IMR-90 (cell line): ENCODE results near the gene BRI3BP. TPM values are rescaled to one million over a fixed set of nuclear protein-coding genes. Genes with fewer than 3 reads are reported as not detected.
A peak's percentile ranks its signal among the peaks of the same experiment; 100 is the strongest.

Experiments used
- ATAC-seq: fragments of 200-7000 bp; cut with Tn5 transposase; 2 replicates; pipeline ENCODE4 v1.9.1; 2020; ENCODE audit warnings: low read depth, mild to moderate bottlenecking, moderate library complexity
- BruUV-seq: library from RNA; stranded (reverse); fragments of 400-500 nt; replicated peaks from 2 replicates; lab custom pipeline; 2021; lab: Mats Ljungman, UMichigan
- CTCF ChIA-PET: fragments of 300-600 bp; formaldehyde crosslinking; extraction: SDS; loops from one replicate; lab custom pipeline; 2021; ENCODE audit warnings: antibody characterized with exemption; lab: Yijun Ruan, JAX
- POLR2A ChIA-PET: fragments of 300-600 bp; sonication (Branson Sonifier 250); formaldehyde crosslinking; loops from one replicate; lab custom pipeline; 2022; ENCODE audit warnings: antibody characterized with exemption; ENCODE audit not compliant: unreplicated experiment; lab: Charles Lee
- DNase-seq: peaks from one replicate; pipeline ENCODE4 v3.0.0; 2013
- H2AFZ ChIP-seq: replicated peaks from 2 replicates; pipeline ENCODE3; 2013; ENCODE audit warnings: low read length, mild to moderate bottlenecking; ENCODE audit not compliant: poor library complexity
- H2AK5ac ChIP-seq: 2 replicates; pipeline ENCODE4 v1.6.1; 2013; ENCODE audit warnings: low read depth, low read length, inconsistent platforms
- H2AK9ac ChIP-seq: replicated peaks from 2 replicates; pipeline ENCODE3; 2013; ENCODE audit warnings: mild to moderate bottlenecking, low read depth, low read length, moderate library complexity; ENCODE audit not compliant: poor library complexity
- H2BK120ac ChIP-seq: 2 replicates; pipeline ENCODE4 v1.6.1; 2013; ENCODE audit warnings: low read depth, low read length, inconsistent platforms
- H2BK15ac ChIP-seq: 3 replicates; pipeline ENCODE4 v1.6.1; 2013; ENCODE audit warnings: low read depth, low read length, inconsistent platforms
- H2BK20ac ChIP-seq: 2 replicates; pipeline ENCODE4 v1.6.1; 2013; ENCODE audit warnings: low read depth, mild to moderate bottlenecking, inconsistent platforms, low read length, moderate library complexity
- H2BK5ac ChIP-seq: 2 replicates; pipeline ENCODE4 v1.6.1; 2013; ENCODE audit warnings: mild to moderate bottlenecking, low read depth, low read length, inconsistent platforms; ENCODE audit not compliant: poor library complexity, severe bottlenecking
- H3K14ac ChIP-seq: replicated peaks from 2 replicates; pipeline ENCODE4 v1.6.1; 2013; ENCODE audit warnings: low read depth, low read length, inconsistent platforms
- H3K18ac ChIP-seq: 2 replicates; pipeline ENCODE4 v1.6.1; 2013; ENCODE audit warnings: low read depth, low read length, control low read depth
- H3K23ac ChIP-seq: 2 replicates; pipeline ENCODE4 v1.6.1; 2013; ENCODE audit warnings: low read depth, low read length, inconsistent platforms
- H3K27ac ChIP-seq: 2 replicates; pipeline ENCODE4 v1.5.1; 2013; ENCODE audit warnings: mild to moderate bottlenecking, control low read depth, low read length; ENCODE audit not compliant: insufficient read depth
- H3K27me3 ChIP-seq: 2 replicates; pipeline ENCODE4 v1.6.1; 2013; ENCODE audit warnings: low read length; ENCODE audit not compliant: control insufficient read depth, insufficient read depth
- H3K36me3 ChIP-seq: 2 replicates; pipeline ENCODE4 v1.6.1; 2013; ENCODE audit warnings: low read length, mixed read lengths; ENCODE audit not compliant: control insufficient read depth, insufficient read depth
- H3K4ac ChIP-seq: 2 replicates; pipeline ENCODE4 v1.6.1; 2013; ENCODE audit warnings: low read depth, low read length, inconsistent platforms
- H3K4me1 ChIP-seq: 2 replicates; pipeline ENCODE4 v1.6.1; 2013; ENCODE audit warnings: low read length, mixed read lengths; ENCODE audit not compliant: control insufficient read depth, insufficient read depth
- H3K4me2 ChIP-seq: 2 replicates; pipeline ENCODE4 v1.6.1; 2013; ENCODE audit warnings: low read depth, mild to moderate bottlenecking, control low read depth, low read length, moderate library complexity
- H3K4me3 ChIP-seq: 2 replicates; pipeline ENCODE4 v1.5.1; 2013; ENCODE audit warnings: low read depth, mild to moderate bottlenecking, control low read depth, low read length, moderate library complexity; ENCODE audit not compliant: insufficient read depth
- H3K56ac ChIP-seq: 2 replicates; pipeline ENCODE4 v1.6.1; 2013; ENCODE audit warnings: low read length, inconsistent platforms; ENCODE audit not compliant: insufficient read depth; ENCODE audit errors: extremely low read depth
- H3K79me1 ChIP-seq, 2 experiments: 2 replicates each; pipeline ENCODE4 v1.6.1; 2013; ENCODE audit warnings: low read length in 2 of 2, inconsistent platforms in 1 of 2, low read depth in 1 of 2
- H3K9ac ChIP-seq: 2 replicates; pipeline ENCODE4 v1.6.1; 2013; ENCODE audit warnings: low read depth, low read length, control low read depth
- H3K9me1 ChIP-seq: 2 replicates; pipeline ENCODE4 v1.6.1; 2013; ENCODE audit warnings: low read length, inconsistent platforms; ENCODE audit not compliant: insufficient read depth
- H3K9me3 ChIP-seq: 2 replicates; pipeline ENCODE4 v1.6.1; 2013; ENCODE audit warnings: low read length; ENCODE audit not compliant: control insufficient read depth, insufficient read depth
- H4K20me1 ChIP-seq: 2 replicates; pipeline ENCODE4 v1.6.1; 2013; ENCODE audit warnings: low read length, inconsistent platforms; ENCODE audit not compliant: insufficient read depth
- H4K5ac ChIP-seq: 2 replicates; pipeline ENCODE4 v1.6.1; 2013; ENCODE audit warnings: mild to moderate bottlenecking, low read depth, low read length, control low read depth
- H4K8ac ChIP-seq, 2 experiments: 2 replicates each; pipeline ENCODE4 v1.6.1; 2013; ENCODE audit warnings: low read depth in 2 of 2, low read length in 2 of 2, control low read depth in 1 of 2, inconsistent platforms in 1 of 2
- H4K91ac ChIP-seq: 2 replicates; pipeline ENCODE4 v1.6.1; 2013; ENCODE audit warnings: low read depth, low read length, inconsistent platforms; ENCODE audit not compliant: insufficient read depth
- BHLHE40 ChIP-seq: fragments of 150-350 bp; IDR thresholded peaks from 2 replicates; pipeline ENCODE4 v1.6.1; 2016; ENCODE audit warnings: mild to moderate bottlenecking, low read depth, low read length
- CEBPB ChIP-seq: IDR thresholded peaks from 2 replicates; pipeline ENCODE4 v1.6.1; 2012; ENCODE audit warnings: low read depth, low read length, improper control_type of control experiment
- CHD1 ChIP-seq: IDR thresholded peaks from 2 replicates; pipeline ENCODE4 v1.6.1; 2012; ENCODE audit warnings: low read depth, low read length, improper control_type of control experiment
- FOS ChIP-seq: fragments of 150-350 bp; IDR thresholded peaks from 2 replicates; pipeline ENCODE4 v1.6.1; 2016; ENCODE audit warnings: low read depth, low read length
- MAFK ChIP-seq: IDR thresholded peaks from 2 replicates; pipeline ENCODE4 v1.6.1; 2012; ENCODE audit warnings: low read depth, low read length, improper control_type of control experiment
- MAZ ChIP-seq: IDR thresholded peaks from 2 replicates; pipeline ENCODE4 v1.6.1; 2012; ENCODE audit warnings: low read depth, mild to moderate bottlenecking, low read length, improper control_type of control experiment, moderate library complexity, borderline replicate concordance
- MXI1 ChIP-seq: IDR thresholded peaks from 2 replicates; pipeline ENCODE4 v1.6.1; 2012; ENCODE audit warnings: low read depth, mild to moderate bottlenecking, low read length, moderate library complexity, borderline replicate concordance
- NFE2L2 ChIP-seq: fragments of 150-350 bp; IDR thresholded peaks from 2 replicates; pipeline ENCODE4 v1.6.1; 2016; ENCODE audit warnings: low read depth, mild to moderate bottlenecking, low read length
- POLR2A ChIP-seq: IDR thresholded peaks from 2 replicates; pipeline ENCODE4 v1.6.1; 2012; ENCODE audit warnings: mild to moderate bottlenecking, low read depth, low read length
- RAD21 ChIP-seq: IDR thresholded peaks from 2 replicates; pipeline ENCODE4 v1.6.1; 2012; ENCODE audit warnings: low read length, improper control_type of control experiment
- RCOR1 ChIP-seq: IDR thresholded peaks from 2 replicates; pipeline ENCODE4 v1.6.1; 2012; ENCODE audit warnings: mild to moderate bottlenecking, low read length, improper control_type of control experiment; ENCODE audit not compliant: insufficient replicate concordance
- RFX5 ChIP-seq: IDR thresholded peaks from 2 replicates; pipeline ENCODE4 v1.8.0; 2012; ENCODE audit warnings: low read depth, mild to moderate bottlenecking, low read length, moderate library complexity
- SMC3 ChIP-seq: fragments of 150-350 bp; IDR thresholded peaks from 2 replicates; pipeline ENCODE4 v1.6.1; 2016; ENCODE audit warnings: low read depth, mild to moderate bottlenecking, antibody characterized with exemption, low read length, moderate library complexity
- USF2 ChIP-seq: fragments of 150-350 bp; IDR thresholded peaks from 2 replicates; pipeline ENCODE4 v1.6.1; 2017; ENCODE audit warnings: mild to moderate bottlenecking, antibody characterized with exemption, low read length, low read depth
- WGBS, 2 experiments: methylation state at CpG; one replicate each; pipeline versions ENCODE4 v1.1.5 to v1.1.7; 2013; ENCODE audit warnings: missing lambda C conversion rate in 2 of 2; ENCODE audit not compliant: insufficient read length in 1 of 2; ENCODE audit errors: extremely low coverage in 2 of 2; 5-methylcytosine and 5-hydroxymethylcytosine counted together
- dilution Hi-C: fragments of 300-500 bp; cut with HindIII; formaldehyde crosslinking; loops from one replicate; pipeline ENCODE4 v1.14.3; 2018; ENCODE audit warnings: low sequenced_read_pairs; ENCODE audit not compliant: unreplicated experiment
- in situ Hi-C: fragments of 300-500 bp; cut with MboI; formaldehyde crosslinking; loops from 3 replicates; pipeline ENCODE4 v1.14.3; 2019; ENCODE audit warnings: low sequenced_read_pairs, inconsistent platforms, mixed read lengths
- intact Hi-C: fragments of 100-400 bp; cut with micrococcal nuclease; formaldehyde crosslinking; loops from 2 replicates; pipeline ENCODE4 v1.10.0; 2022
- polyA plus RNA-seq, 3 experiments: library from polyadenylated mRNA; depleted of rRNA; stranded (reverse); fragments of >200 nt; gene quantifications; 2 replicates each; pipeline ENCODE4 v1.2.3, GENCODE V29; 2012; ENCODE audit warnings: low replicate concordance in 1 of 3
- total RNA-seq: library from RNA; depleted of rRNA; stranded (reverse); fragments of >200 nt; gene quantifications from 2 replicates; pipeline ENCODE4 v1.2.3, GENCODE V29; 2012
- TF ChIP-seq, protein P1 (sequence below): fragments of 150-350 bp; IDR thresholded peaks from 2 replicates; pipeline ENCODE4 v1.6.1; 2016; ENCODE audit warnings: low read depth, mild to moderate bottlenecking, low read length, moderate library complexity, borderline replicate concordance
- TF ChIP-seq, protein P2 (sequence below): conservative IDR thresholded peaks from 2 replicates; pipeline ENCODE4 v1.5.1; 2012; ENCODE audit warnings: mild to moderate bottlenecking, low read depth, low read length, improper control_type of control experiment

The BRI3BP gene
- total and polyA plus RNA-seq, 2 of the 4 experiments (the other 2 are of a cell fraction): 2.5 to 2.8 TPM

- H4K5ac ChIP-seq: no peak overlapping the region
- no peak overlapping the region for H3K4ac ChIP-seq
- H2AFZ ChIP-seq: no peak overlapping the region
- no peaks in the 10 kb centered on the region for H3K4me1 ChIP-seq
- H4K91ac ChIP-seq: no peak overlapping the region
- H3K23ac ChIP-seq: no peak overlapping the region
- H3K27ac ChIP-seq: no peak overlapping the region
- no peaks in the 10 kb centered on the region for H3K9me1 ChIP-seq
- no peaks in the 10 kb centered on the region for H4K20me1 ChIP-seq
- H2BK15ac ChIP-seq: no peak overlapping the region
- DNase-seq (no peak), ATAC-seq (no peak)
- WGBS, 2 experiments: 93% methylated on average over 23 of the region's 43 CpGs; no CpG with 5 or more reads in 1 of the 2 experiments
- no peak overlapping the region for H3K56ac ChIP-seq
- no peak overlapping the region for H3K9ac ChIP-seq
- H2AK5ac ChIP-seq: no peak overlapping the region
- no peak overlapping the region for H3K4me2 ChIP-seq
- no peak overlapping the region for H3K18ac ChIP-seq
- TF ChIP-seq RCOR1: no peak
- TF ChIP-seq RAD21: no peak
- no peak for TF ChIP-seq CEBPB
- no peak for TF ChIP-seq RFX5
- no peak for TF ChIP-seq USF2
- no peak for TF ChIP-seq MAFK
- TF ChIP-seq, protein P1, sequence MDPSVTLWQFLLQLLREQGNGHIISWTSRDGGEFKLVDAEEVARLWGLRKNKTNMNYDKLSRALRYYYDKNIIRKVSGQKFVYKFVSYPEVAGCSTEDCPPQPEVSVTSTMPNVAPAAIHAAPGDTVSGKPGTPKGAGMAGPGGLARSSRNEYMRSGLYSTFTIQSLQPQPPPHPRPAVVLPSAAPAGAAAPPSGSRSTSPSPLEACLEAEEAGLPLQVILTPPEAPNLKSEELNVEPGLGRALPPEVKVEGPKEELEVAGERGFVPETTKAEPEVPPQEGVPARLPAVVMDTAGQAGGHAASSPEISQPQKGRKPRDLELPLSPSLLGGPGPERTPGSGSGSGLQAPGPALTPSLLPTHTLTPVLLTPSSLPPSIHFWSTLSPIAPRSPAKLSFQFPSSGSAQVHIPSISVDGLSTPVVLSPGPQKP: no peak
- no peak for TF ChIP-seq MXI1
- TF ChIP-seq BHLHE40: no peak
- no peak for TF ChIP-seq NFE2L2
- no peak for TF ChIP-seq FOS
- TF ChIP-seq, protein P2, sequence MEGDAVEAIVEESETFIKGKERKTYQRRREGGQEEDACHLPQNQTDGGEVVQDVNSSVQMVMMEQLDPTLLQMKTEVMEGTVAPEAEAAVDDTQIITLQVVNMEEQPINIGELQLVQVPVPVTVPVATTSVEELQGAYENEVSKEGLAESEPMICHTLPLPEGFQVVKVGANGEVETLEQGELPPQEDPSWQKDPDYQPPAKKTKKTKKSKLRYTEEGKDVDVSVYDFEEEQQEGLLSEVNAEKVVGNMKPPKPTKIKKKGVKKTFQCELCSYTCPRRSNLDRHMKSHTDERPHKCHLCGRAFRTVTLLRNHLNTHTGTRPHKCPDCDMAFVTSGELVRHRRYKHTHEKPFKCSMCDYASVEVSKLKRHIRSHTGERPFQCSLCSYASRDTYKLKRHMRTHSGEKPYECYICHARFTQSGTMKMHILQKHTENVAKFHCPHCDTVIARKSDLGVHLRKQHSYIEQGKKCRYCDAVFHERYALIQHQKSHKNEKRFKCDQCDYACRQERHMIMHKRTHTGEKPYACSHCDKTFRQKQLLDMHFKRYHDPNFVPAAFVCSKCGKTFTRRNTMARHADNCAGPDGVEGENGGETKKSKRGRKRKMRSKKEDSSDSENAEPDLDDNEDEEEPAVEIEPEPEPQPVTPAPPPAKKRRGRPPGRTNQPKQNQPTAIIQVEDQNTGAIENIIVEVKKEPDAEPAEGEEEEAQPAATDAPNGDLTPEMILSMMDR: no peak
- TF ChIP-seq CHD1: no peak
- no peak for TF ChIP-seq SMC3
- TF ChIP-seq POLR2A: no peak
- no peak for TF ChIP-seq MAZ
- H3K27me3 ChIP-seq: no peaks in the 10 kb centered on the region
- ChIA-PET CTCF (no interaction called here), POLR2A (no interaction called here)
- intact Hi-C loops: no loop called here
- no peak overlapping the region for H2BK5ac ChIP-seq
- H2BK120ac ChIP-seq: no peak overlapping the region
- H4K8ac ChIP-seq: no peak overlapping the region
- peaks cover 2% of the 10 kb centered on the region; the same call in 1 of the 2 replicates for H3K9me3 ChIP-seq
- dilution Hi-C loops: no loop called here
- peaks cover 2% of the 10 kb centered on the region; the same call in 1 of the 2 replicates for H3K36me3 ChIP-seq
- BruUV-seq: no TSS peak
- no peak overlapping the region for H3K14ac ChIP-seq
- no peaks in the 10 kb centered on the region for H3K79me1 ChIP-seq
- peak overlapping the region; percentile 24 for H2AK9ac ChIP-seq
- no peak overlapping the region for H3K4me3 ChIP-seq
- H2BK20ac ChIP-seq: no peak overlapping the region
- in situ Hi-C loops: no loop called here
Measured at GRCh38 chr12:125024949-125025563, 31.6 kb downstream of the BRI3BP start.
